ENCODE measurements around the gene ZBTB7C.

Gene ZBTB7C

GRCh38 chr18:48140731-48141130 lies 268.5 kb downstream of the ZBTB7C start:
- no peak overlapping the region for H3K27ac ChIP-seq
- TF ChIP-seq CTCF (conservative IDR thresholded peaks at IDR 0.05) (no peak), ZFX (IDR thresholded peaks at IDR 0.05) (no peak)

- TF ChIP-seq ZFX (IDR thresholded peaks at IDR 0.05) (peak; percentile 22; the same call in 1 of the 2 replicates), CTCF (conservative IDR thresholded peaks at IDR 0.05) (no peak)
- H3K27ac ChIP-seq = peak overlapping the region; percentile 38
Measured at GRCh38 chr18:48139431-48140347, 269.5 kb downstream of the ZBTB7C start.

GRCh38 chr18:48138660-48139430 lies 270.3 kb downstream of the ZBTB7C start:
- peak overlapping the region; percentile 38; the same call in 1 of the 2 replicates for H3K27ac ChIP-seq
- TF ChIP-seq CTCF (conservative IDR thresholded peaks at IDR 0.05) = no peak

GRCh38 chr18:48138210-48138609 lies 271.0 kb downstream of the ZBTB7C start:
- H3K27ac ChIP-seq = no peak overlapping the region; the same call in 1 of the 2 replicates
- TF ChIP-seq CTCF (conservative IDR thresholded peaks at IDR 0.05) (no peak), ZFX (IDR thresholded peaks at IDR 0.05) (no peak)

GRCh38 chr18:48137374-48138081 lies 271.7 kb downstream of the ZBTB7C start:
- H3K27ac ChIP-seq = no peak overlapping the region; the same call in 1 of the 2 replicates
- TF ChIP-seq ZFX (IDR thresholded peaks at IDR 0.05) = no peak
- TF ChIP-seq CTCF (conservative IDR thresholded peaks at IDR 0.05) = no peak

GRCh38 chr18:48136827-48137373 lies 272.3 kb downstream of the ZBTB7C start:
- TF ChIP-seq CTCF (conservative IDR thresholded peaks at IDR 0.05) (no peak), ZFX (IDR thresholded peaks at IDR 0.05) (no peak)
- H3K27ac ChIP-seq = no peak overlapping the region
